GM12875 (cell line): Measurements from ENCODE around the gene HGS.
"Not testable (repeated sequence)": the region's sequence is repeated elsewhere in the genome, so short reads cannot be mapped to it uniquely, and the experiment has no call there.

Experiments used
- H3K4me3 ChIP-seq: one replicate; pipeline ENCODE4 v1.5.1; 2011; ENCODE audit warnings: low read depth, low read length, control low read depth
- TF ChIP-seq, protein P1 (sequence below): IDR thresholded peaks from 2 replicates; pipeline ENCODE4 v1.5.1; 2011; ENCODE audit warnings: low read depth, mild to moderate bottlenecking, control low read depth, inconsistent platforms, low read length, moderate library complexity, borderline replicate concordance; ENCODE audit not compliant: insufficient read depth

The HGS gene

DNA sequence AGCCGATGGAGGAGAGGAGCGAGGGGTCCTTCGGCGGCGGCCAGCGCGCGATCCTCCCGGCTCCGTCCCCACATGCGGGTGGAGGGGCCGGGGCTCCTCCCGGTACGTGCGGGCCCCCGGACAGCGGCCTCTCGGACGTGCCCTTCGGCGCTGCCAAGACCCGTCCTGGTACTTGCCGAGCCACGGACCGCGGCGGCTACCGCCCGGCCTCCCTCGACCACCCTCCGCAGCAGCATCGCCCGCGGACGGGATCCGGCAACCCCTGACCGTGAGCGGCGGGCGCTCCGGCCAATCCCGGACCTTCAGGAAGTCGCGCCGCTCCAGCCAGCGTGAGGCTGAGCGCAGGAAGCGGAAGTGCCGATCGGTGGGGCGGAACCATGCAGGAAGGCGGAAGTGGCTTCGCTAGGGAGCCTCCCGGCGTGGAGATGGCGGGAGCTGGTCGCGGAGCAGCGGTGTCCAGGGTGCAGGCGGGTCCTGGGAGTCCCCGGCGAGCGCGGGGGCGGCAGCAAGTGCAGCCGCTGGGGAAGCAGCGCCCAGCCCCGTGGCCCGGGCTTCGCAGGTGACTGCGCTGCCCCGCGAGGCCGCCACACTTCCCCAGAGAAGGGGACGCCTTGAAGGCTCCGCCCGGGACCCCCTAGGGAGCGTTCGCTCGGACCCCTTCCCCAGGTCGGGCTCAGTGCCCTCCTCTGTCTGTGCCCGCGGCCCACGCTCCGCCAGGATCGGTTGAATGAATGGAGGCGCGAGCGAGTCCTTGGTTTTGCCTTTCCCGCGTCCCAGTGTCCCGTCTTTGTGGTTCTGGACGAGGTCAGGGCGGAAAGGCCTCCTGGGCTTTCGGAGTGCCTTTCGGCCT lies 17.2 kb upstream of the HGS start, which contains the start of the genes CCDC137 and OXLD1:
Gene CCDC137, plus strand, starts transcription at position 396 of the 850 bp plus-strand sequence. Its CDS starts 30 bp downstream, at position 426.
Gene OXLD1, minus strand, starts transcription at position 264 of the 850 bp plus-strand sequence. Its CDS starts 28 bp downstream, at position 236.
- peak within 1 kb of the TSS; percentile 100 for H3K4me3 ChIP-seq
- TF ChIP-seq, protein P1, sequence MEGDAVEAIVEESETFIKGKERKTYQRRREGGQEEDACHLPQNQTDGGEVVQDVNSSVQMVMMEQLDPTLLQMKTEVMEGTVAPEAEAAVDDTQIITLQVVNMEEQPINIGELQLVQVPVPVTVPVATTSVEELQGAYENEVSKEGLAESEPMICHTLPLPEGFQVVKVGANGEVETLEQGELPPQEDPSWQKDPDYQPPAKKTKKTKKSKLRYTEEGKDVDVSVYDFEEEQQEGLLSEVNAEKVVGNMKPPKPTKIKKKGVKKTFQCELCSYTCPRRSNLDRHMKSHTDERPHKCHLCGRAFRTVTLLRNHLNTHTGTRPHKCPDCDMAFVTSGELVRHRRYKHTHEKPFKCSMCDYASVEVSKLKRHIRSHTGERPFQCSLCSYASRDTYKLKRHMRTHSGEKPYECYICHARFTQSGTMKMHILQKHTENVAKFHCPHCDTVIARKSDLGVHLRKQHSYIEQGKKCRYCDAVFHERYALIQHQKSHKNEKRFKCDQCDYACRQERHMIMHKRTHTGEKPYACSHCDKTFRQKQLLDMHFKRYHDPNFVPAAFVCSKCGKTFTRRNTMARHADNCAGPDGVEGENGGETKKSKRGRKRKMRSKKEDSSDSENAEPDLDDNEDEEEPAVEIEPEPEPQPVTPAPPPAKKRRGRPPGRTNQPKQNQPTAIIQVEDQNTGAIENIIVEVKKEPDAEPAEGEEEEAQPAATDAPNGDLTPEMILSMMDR = no peak

DNA sequence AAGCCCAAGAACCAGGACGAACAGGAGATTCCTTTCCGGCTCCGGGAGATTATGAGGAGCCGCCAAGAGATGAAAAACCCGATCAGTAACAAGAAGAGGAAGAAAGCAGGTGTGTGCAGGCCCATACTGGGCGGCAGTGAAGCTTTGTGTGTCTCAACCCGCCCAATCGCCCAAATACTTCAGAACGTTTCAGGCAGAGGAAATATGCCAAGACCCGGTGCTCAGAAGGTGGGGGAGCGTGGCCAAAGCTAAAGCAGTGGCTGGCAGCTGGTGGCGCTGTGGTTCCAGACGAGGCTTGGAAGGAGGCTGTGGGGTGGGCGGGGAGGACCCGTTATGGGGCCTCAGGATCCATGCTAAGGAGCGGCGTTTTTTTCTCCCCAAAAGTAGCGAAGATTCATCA lies 16.1 kb upstream of the HGS start:
- H3K4me3 ChIP-seq = peak overlapping the region; percentile 19
- TF ChIP-seq, protein P1 = no peak

DNA sequence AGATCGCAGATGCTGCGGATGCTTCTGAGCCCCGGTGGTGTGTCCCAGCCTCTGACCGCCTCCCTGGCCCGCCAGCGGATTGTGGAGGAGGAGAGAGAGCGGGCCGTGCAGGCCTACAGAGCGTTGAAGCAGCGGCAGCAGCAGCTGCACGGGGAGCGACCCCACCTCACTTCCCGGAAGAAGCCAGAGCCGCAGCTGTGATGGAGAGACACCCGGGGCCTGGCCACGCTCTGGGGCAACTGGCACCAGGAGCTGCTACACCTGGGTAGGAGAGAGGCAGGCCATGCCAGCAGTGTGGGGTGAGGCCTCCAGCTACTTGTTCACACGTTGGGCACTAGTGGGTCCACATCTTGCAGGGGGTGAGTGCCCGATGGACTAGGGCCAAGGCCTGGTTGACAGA lies 11.3 kb upstream of the HGS start:
- TF ChIP-seq, protein P1 = no peak
- no peak overlapping the region for H3K4me3 ChIP-seq

DNA sequence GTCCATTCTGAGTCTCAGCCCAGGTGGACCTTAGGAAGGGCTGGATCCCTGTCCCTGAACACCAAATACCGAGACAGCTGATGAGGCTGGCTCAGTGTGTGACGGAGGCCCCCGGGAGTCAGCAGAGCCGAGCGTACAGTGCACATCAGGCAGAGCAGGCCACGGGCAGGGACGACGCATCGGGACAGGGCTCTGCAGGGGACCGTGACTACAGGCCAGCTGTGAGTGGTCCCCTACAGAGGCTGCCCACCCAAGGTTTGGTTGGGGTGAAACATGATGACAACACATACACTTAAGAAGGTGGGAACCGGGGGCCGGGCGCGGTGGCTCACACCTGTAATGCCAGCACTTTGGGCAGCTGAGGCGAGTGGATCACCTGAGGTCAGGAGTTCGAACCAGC lies 10.9 kb upstream of the HGS start:
- H3K4me3 ChIP-seq = no peak overlapping the region
- TF ChIP-seq, protein P1 = no peak

DNA sequence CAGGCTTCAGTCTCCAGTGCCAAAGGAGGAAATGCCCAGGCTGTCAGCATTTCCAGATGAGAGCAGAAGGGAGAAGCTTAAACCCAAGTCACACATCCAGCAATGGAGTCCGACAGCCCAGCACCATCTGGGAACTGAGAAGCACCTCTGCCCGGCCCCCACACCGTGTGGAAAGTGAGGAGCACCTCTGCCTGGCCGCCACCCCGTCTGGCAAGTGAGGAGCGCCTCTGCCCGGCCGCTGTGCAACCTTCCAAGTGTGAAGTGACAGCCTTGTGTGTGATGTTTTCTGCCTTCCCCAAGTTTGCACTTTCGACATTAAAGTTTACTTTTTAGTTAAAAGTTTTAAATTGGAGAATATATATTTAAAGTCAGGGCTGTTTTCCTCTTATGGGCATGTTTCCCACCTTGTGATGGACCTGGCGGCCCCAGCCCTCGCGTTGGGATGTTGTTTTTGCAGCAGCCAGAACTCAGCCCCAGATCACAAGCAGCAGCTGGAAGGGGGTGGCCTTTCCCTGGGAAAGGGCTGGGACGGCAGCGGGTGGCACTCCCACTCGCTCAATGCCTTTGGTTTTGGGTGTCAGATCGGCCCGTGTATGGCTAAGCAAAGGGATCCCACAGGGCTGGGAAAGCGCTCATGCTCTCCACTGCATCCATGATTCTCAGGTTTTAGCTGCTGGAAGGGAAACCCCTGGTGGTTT lies 10.1 kb upstream of the HGS start:
- TF ChIP-seq, protein P1 = no peak
- H3K4me3 ChIP-seq = no peak overlapping the region

DNA sequence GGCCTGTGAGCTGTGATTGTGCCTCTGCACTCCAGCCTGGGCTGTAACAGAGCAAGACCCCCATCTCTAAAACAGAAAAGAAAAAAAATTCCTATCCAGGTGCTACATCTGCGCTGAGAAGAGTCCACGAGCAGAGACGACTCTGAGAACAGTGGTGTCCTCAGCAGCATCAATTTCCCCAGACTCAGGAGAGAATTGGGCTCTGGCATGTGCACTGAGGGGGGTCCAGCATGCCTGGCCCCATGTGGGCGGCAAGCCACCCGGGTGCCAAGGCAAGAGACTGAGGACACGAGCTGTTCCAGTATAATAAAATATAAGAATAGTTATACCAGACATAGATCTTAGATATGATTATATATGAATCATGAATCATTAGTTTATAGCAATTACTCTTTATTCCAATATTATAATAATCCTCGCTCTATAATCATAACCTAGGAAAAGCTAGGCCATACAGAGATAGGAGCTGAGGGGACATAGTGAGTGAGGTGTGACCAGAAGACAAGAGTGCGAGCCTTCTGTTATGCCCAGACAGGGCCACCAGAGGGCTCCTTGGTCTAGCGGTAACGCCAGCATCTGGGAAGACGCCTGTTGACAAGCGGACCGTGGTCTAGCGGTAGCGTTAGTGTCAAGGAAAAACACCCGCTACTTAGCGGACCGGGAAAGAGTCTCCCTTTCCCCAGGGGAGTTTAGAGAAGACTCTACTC lies 8.1 kb upstream of the HGS start:
- TF ChIP-seq, protein P1 = peak; percentile 51; the same call in 1 of the 2 replicates
- H3K4me3 ChIP-seq = not testable (repeated sequence)
